ES-I3 (cell line): ENCODE measurements around the gene NCKAP5.

ENCODE experiments used
- H3K36me3 ChIP-seq: 2 replicates; pipeline ENCODE4 v1.6.1; 2013; ENCODE audit warnings: mild to moderate bottlenecking, low read length, control low read depth, moderate library complexity; ENCODE audit not compliant: insufficient read depth
- H3K4me1 ChIP-seq: 2 replicates; pipeline ENCODE4 v1.6.1; 2013; ENCODE audit warnings: mild to moderate bottlenecking, control low read depth, low read length; ENCODE audit not compliant: insufficient read depth
- H3K9ac ChIP-seq: 2 replicates; pipeline ENCODE4 v1.6.1; 2013; ENCODE audit warnings: low read depth, mild to moderate bottlenecking, low read length, moderate library complexity
- H3K9me3 ChIP-seq: 2 replicates; pipeline ENCODE4 v1.6.1; 2013; ENCODE audit warnings: mild to moderate bottlenecking, low read length, moderate library complexity; ENCODE audit not compliant: control insufficient read depth, insufficient read depth

Gene NCKAP5

GRCh38 chr2:133004623-133005022 is 563.6 kb downstream of the NCKAP5 start:
- Histone ChIP-seq H3K4me1 (no peaks in the 10 kb centered on the region), H3K9me3 (no peaks in the 10 kb centered on the region; the same call in 1 of the 2 replicates), H3K9ac (no peak overlapping the region), H3K36me3 (no peaks in the 10 kb centered on the region)

- Histone ChIP-seq H3K4me1 (no peaks in the 10 kb centered on the region), H3K36me3 (no peaks in the 10 kb centered on the region), H3K9ac (no peak overlapping the region), H3K9me3 (no peaks in the 10 kb centered on the region; the same call in 1 of the 2 replicates)
These were observed 568.8 kb downstream of the NCKAP5 start for GRCh38 chr2:132999421-132999820.

GRCh38 chr2:132998221-132998620 is 570.0 kb downstream of the NCKAP5 start:
- H3K36me3 ChIP-seq: no peaks in the 10 kb centered on the region
- H3K9ac ChIP-seq: no peak overlapping the region
- no peaks in the 10 kb centered on the region; the same call in 1 of the 2 replicates for H3K9me3 ChIP-seq
- H3K4me1 ChIP-seq: no peaks in the 10 kb centered on the region

DNA sequence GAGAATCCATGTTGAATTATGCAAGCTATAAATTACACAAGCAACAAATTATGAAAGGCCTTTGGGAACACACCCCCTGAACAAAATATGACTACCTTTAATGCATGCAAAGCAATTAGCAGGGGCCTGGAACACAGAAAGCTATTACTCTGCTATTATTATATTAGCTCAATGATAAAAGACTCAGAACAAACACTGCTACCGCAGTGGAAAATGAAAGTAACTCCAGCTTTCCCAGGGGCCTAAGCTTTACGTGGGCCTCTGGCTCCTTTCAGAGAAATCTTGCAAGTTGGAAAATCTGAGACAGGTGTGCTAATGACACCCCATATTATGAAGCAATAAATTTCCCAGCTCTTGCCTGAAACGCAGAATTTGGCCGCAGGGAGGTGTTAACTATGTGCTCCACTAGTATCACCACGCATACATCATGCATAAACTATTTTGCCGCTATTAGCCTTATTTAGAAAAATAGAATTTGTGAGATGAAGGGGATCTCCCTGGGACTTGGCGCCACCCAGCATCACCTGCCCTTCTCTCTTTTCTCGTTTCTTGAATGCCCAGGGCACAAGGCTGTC is 576.7 kb downstream of the NCKAP5 start:
- Histone ChIP-seq H3K4me1 (no peaks in the 10 kb centered on the region), H3K36me3 (no peaks in the 10 kb centered on the region), H3K9me3 (no peaks in the 10 kb centered on the region), H3K9ac (no peak overlapping the region)

DNA sequence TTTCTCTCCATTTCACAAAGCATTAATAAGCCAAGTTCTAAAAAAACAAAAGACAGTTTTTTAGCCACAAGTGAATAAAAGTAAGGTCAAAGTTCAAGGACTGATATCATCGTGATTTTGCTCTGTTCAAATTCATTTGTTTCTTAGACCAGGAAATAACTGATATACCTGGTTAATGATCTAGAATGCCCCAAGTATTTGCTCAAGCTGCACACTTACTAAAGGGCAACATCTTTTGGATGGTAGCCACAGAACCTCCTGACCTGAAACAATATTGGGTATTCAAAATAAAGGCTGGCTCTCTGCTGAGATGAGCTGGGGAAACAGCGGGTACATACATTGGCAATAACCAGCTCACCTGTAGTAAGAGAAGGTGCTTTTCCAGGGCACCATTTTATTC is 583.5 kb downstream of the NCKAP5 start:
- Histone ChIP-seq H3K4me1 (no peaks in the 10 kb centered on the region), H3K9me3 (no peaks in the 10 kb centered on the region), H3K36me3 (no peaks in the 10 kb centered on the region), H3K9ac (no peak overlapping the region)

DNA sequence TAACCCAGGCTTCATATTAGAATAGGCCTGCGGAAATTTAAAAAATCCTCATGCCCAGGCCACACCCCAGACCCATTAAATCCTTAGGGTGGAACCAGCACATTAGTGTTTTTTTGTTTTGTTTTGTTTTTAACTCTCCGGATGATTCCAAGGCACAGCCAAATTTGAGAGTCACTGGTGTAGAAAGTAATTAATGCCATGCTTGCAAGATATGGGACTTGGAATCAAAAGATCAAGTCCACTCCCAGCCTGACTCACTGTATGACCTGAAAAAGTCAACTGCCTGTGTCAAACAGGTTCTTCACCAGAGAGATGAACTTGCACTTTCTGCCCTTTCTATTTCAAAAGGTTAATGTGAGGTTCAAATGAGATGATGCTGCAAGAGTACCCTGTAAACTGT is 588.0 kb downstream of the NCKAP5 start:
- H3K9me3 ChIP-seq: no peaks in the 10 kb centered on the region
- peaks cover 4% of the 10 kb centered on the region for H3K4me1 ChIP-seq
- H3K36me3 ChIP-seq: no peaks in the 10 kb centered on the region
- no peak overlapping the region for H3K9ac ChIP-seq

GRCh38 chr2:132979339-132980093 is 588.7 kb downstream of the NCKAP5 start:
- Histone ChIP-seq H3K36me3 (no peaks in the 10 kb centered on the region), H3K9ac (no peak overlapping the region), H3K9me3 (no peaks in the 10 kb centered on the region), H3K4me1 (peaks cover 8% of the 10 kb centered on the region)

DNA sequence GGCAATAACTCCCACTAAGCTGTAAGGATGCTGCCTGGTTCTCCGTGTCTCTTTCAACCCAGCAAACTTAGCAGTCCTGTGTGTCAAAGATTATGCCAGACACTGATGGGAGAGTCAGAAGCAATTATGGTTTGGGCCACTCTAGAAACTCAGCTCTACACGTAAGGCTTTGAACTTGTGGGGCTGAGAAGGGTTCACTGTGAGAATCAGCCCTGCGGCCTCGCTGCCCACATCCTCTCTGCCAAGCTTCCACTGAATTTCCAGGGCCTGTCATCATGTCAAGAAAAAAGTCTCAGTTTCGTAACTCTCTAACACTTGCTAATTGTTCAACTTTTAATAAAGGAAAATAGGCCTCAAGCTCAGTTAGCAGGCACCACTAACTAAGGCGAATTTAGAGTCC is 589.4 kb downstream of the NCKAP5 start:
- H3K36me3 ChIP-seq: no peaks in the 10 kb centered on the region
- no peak overlapping the region for H3K9ac ChIP-seq
- H3K4me1 ChIP-seq: peaks cover 8% of the 10 kb centered on the region
- no peaks in the 10 kb centered on the region for H3K9me3 ChIP-seq

DNA sequence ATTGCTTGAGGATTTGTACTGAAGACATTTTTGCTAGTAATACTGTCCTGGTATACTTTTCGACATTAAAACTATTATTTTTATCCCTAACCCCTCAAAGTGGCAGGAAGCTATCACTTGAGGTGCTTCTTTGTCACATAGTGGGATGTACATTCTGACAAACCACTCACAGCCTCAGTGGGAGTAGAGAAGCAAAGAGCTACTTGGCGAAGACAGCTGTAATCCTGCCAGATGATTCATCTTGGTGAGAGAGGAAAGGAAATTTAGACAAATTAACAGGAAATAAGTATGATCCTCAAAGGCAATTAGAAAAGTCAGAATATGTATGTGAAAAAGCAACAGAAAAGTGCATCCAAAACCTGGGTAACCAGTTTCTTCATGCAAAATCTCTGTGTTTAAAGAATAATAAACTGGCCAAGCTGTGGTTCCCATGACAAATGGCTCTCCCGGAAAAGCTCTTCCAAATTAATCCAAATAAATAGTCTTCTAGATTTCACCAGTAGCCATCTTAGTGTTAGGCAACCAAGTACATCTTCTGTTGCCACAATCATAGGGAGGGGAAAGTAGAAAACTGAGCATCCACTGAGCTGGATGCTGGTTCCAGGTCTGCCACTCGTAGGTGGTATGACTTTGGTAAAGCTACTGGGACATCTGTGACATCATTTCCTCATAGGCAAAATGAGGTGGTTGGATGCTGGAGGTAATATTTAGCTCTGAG is 590.3 kb downstream of the NCKAP5 start:
- Histone ChIP-seq H3K4me1 (peaks cover 8% of the 10 kb centered on the region), H3K9me3 (no peaks in the 10 kb centered on the region), H3K9ac (no peak overlapping the region), H3K36me3 (no peaks in the 10 kb centered on the region)

GRCh38 chr2:132975193-132976105 is 592.8 kb downstream of the NCKAP5 start:
- peaks cover 8% of the 10 kb centered on the region for H3K4me1 ChIP-seq
- no peaks in the 10 kb centered on the region for H3K36me3 ChIP-seq
- no peaks in the 10 kb centered on the region for H3K9me3 ChIP-seq
- no peak overlapping the region for H3K9ac ChIP-seq

GRCh38 chr2:132974467-132975095 is 593.7 kb downstream of the NCKAP5 start:
- no peaks in the 10 kb centered on the region for H3K9me3 ChIP-seq
- H3K36me3 ChIP-seq: no peaks in the 10 kb centered on the region
- H3K9ac ChIP-seq: no peak overlapping the region
- peaks cover 8% of the 10 kb centered on the region for H3K4me1 ChIP-seq

DNA sequence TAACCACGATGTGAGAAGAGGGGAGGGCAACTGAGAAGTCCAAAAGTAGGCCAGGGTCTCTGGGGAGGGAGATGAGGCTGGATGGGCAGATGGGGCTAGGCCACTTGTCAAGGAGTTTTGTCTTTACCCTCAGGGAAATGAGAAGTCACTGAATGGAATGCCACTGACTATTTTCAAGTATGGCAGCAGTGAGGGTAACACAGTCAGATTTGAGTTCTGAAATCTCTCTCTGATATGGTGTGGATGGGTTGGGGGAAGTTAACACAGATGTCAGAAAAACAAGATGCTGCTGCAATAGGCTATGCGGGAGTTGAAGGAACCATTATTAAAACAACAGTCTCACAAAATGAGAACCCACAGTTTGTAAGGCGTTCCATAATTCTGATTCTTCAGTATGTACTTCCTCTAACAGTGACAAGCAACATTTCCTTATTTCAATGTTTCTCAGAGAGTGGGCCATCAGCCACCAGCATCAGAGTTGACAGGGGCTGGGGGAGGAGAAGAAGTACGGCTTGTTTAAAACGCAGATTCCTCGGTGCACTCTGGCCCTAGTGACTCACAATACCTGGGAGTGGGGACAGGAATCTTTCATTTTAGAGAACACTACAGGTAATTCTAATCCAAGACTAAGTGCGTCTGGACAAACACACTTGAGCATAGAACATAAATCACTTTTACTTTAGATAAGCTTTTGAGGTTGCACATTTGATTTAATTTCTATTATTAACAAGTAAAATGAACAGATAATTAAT is 596.8 kb downstream of the NCKAP5 start:
- H3K4me1 ChIP-seq: peaks cover 11% of the 10 kb centered on the region
- no peak overlapping the region for H3K9ac ChIP-seq
- H3K36me3 ChIP-seq: no peaks in the 10 kb centered on the region
- H3K9me3 ChIP-seq: no peaks in the 10 kb centered on the region

GRCh38 chr2:132969371-132969985 is 598.8 kb downstream of the NCKAP5 start:
- no peak overlapping the region for H3K9ac ChIP-seq
- 0 out of 2 replicates have a peak, but pooled peaks cover 3% of the 10 kb centered on the region for H3K4me1 ChIP-seq
- no peaks in the 10 kb centered on the region for H3K36me3 ChIP-seq
- H3K9me3 ChIP-seq: no peaks in the 10 kb centered on the region
